Heart left ventricle (tissue), 13 donors: Measurements from ENCODE around the gene RANBP10.

ENCODE experiments used
- CTCF ChIP-seq, 12 donors: fragments of 200-600 bp; sonication (generic) in 4 of 12; IDR thresholded peaks; one replicate each; pipeline versions ENCODE4 v1.5.0 to v1.8.0; 2018 to 2022; ENCODE audit warnings: antibody characterized with exemption in 12 of 12, mild to moderate bottlenecking in 5 of 12
- POLR2A ChIP-seq, 2 donors: fragments of 450-650 bp; IDR thresholded peaks; one replicate each; pipeline ENCODE4 v1.6.1; 2017; ENCODE audit warnings: antibody characterized with exemption in 2 of 2, mild to moderate bottlenecking in 2 of 2, moderate library complexity in 2 of 2
- donor health status: ischemic (EF 13 %, LVEDD 7.1; RV severe dilation, severe dysfunction).
- donor health status: DM: no; HTN: yes; CAD: no.
- donor health status: DM: no; HTN: no; CAD: no.
- donor health status: ischemic (EF 25% LVEDD 6.9; RV normal size, moderate dysfunction).
- donor health status: ischemic (EF 25% LVEDD 5.7; RV mildly dilated, moderate dysfunction).
- donor health status: ischemic (EF 35%, LVEDD 5.7; RV mildly dilated, moderate dysfunction).
- donor health status: nonischemic (EF 11% LVEDD 7.7; RV severe dilation, severe dysfunction).
- donor health status: DM: yes; HTN: yes; CAD: no.
- donor health status: PGD.
- donor health status: ischemic (EF 29% LVEDD 5.4; RV normal size, mild dysfunction).
- donor health status: nonischemic (EF 23%, LVEDD 6.1; RV moderate dilation, normal function).

DNA sequence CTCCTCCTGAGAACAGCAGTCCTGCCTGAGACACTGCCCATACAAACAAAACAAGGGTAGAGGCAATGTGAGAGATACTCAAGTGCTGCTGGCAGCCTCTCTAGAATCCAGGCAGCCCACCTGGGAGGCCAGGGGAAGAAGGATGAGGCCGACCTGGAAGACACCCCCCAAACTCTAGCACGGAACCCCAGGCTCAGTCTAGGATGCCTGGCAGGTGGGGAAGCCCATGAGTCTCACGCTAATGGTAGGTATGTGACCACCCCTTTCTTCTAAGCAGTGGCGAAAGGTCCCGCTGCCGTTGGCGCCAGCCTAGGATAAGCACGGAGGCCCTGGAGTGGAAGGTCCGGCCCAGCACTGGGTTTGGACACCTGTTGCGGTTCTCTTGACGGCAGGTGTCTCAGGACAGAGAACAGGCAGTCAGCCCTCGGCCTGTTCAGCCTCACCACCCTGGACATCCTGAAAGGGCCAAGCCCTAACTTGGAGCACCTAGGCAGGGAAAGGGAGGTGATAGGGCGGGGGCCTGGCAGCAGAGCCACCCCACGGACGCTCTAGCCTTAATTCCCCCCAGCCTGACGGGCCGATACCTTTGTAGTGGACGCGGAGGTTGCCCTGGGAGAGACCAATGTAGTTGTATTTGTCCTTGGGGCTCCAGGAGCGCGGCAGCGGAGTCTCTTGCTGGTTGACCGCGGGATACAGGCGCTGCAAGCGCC lies 487 bp downstream of the RANBP10 start:
- no peak for TF ChIP-seq POLR2A (IDR thresholded peaks at IDR 0.05)
- TF ChIP-seq CTCF (IDR thresholded peaks at IDR 0.05), result no peak
